GM23338 (cell line): ENCODE results near the gene ADAMTS17. TPM values are rescaled to one million over a fixed set of nuclear protein-coding genes. Genes with fewer than 3 reads are reported as not detected.

ENCODE experiments used
- ATAC-seq: fragments of 200-7000 bp; cut with Tn5 transposase; 3 replicates; pipeline ENCODE4 v1.9.1; 2020
- DNase-seq: peaks from one replicate; pipeline ENCODE4 v3.0.0-alpha.2; 2015; ENCODE audit warnings: low spot score
- H2AFZ ChIP-seq: fragments of 200-600 bp; sonication (generic); 2 replicates; pipeline ENCODE4 v1.8.0; 2016; ENCODE audit warnings: antibody characterized with exemption, mild to moderate bottlenecking, moderate library complexity
- H3F3A ChIP-seq: fragments of 200-600 bp; sonication (generic); replicated peaks from 2 replicates; pipeline ENCODE4 v1.8.0; 2017; ENCODE audit warnings: antibody characterized with exemption, mixed run types, low read depth
- H3K27ac ChIP-seq: fragments of 200-600 bp; sonication (generic); 2 replicates; pipeline ENCODE4 v1.6.1; 2016; ENCODE audit warnings: low read depth
- H3K27me3 ChIP-seq: fragments of 200-600 bp; sonication (generic); 2 replicates; pipeline ENCODE4 v1.8.0; 2016; ENCODE audit warnings: mild to moderate bottlenecking, mixed run types, moderate library complexity; ENCODE audit not compliant: insufficient read depth
- H3K36me3 ChIP-seq: fragments of 200-600 bp; sonication (generic); 2 replicates; pipeline ENCODE4 v1.8.0; 2016; ENCODE audit warnings: mild to moderate bottlenecking; ENCODE audit not compliant: insufficient read depth
- H3K4me1 ChIP-seq: fragments of 200-600 bp; sonication (generic); 2 replicates; pipeline ENCODE4 v1.8.0; 2016; ENCODE audit warnings: mild to moderate bottlenecking, moderate library complexity; ENCODE audit not compliant: insufficient read depth
- H3K4me2 ChIP-seq: fragments of 200-600 bp; sonication (generic); 2 replicates; pipeline ENCODE4 v1.7.1; 2017; ENCODE audit warnings: mixed run types
- H3K4me3 ChIP-seq: fragments of 200-600 bp; sonication (generic); 2 replicates; pipeline ENCODE4 v1.6.1; 2016; ENCODE audit warnings: mixed run types
- H3K79me2 ChIP-seq: fragments of 200-600 bp; sonication (generic); replicated peaks from 2 replicates; pipeline ENCODE4 v1.8.0; 2017; ENCODE audit warnings: mild to moderate bottlenecking; ENCODE audit not compliant: insufficient read depth
- H3K9me2 ChIP-seq: fragments of 200-600 bp; sonication (generic); 2 replicates; pipeline ENCODE4 v1.8.0; 2017; ENCODE audit not compliant: insufficient read depth
- H4K20me1 ChIP-seq: fragments of 200-600 bp; sonication (generic); replicated peaks from 2 replicates; pipeline ENCODE4 v1.8.0; 2017; ENCODE audit warnings: mild to moderate bottlenecking; ENCODE audit not compliant: insufficient read depth
- H3K27ac Mint-ChIP-seq: 2 replicates; pipeline ENCODE4 v1.8.0; 2020; ENCODE audit warnings: inconsistent platforms, mild to moderate bottlenecking, moderate library complexity, mixed read lengths
- H3K27me3 Mint-ChIP-seq: 3 replicates; pipeline ENCODE4 v1.8.0; 2022; ENCODE audit warnings: low read depth, mild to moderate bottlenecking, moderate library complexity, mixed read lengths, inconsistent platforms; ENCODE audit not compliant: insufficient read depth, poor library complexity
- H3K36me3 Mint-ChIP-seq: 3 replicates; pipeline ENCODE4 v1.8.0; 2021; ENCODE audit warnings: low read depth, mild to moderate bottlenecking, inconsistent platforms, moderate library complexity, mixed read lengths
- H3K4me1 Mint-ChIP-seq: 3 replicates; pipeline ENCODE4 v1.8.0; 2020; ENCODE audit warnings: mild to moderate bottlenecking, inconsistent platforms, mixed read lengths
- H3K4me3 Mint-ChIP-seq: 3 replicates; pipeline ENCODE4 v1.8.0; 2021; ENCODE audit warnings: moderate library complexity, mild to moderate bottlenecking, inconsistent platforms, mixed read lengths
- H3K9me3 Mint-ChIP-seq: 3 replicates; pipeline ENCODE4 v1.8.0; 2020; ENCODE audit warnings: moderate library complexity, mild to moderate bottlenecking, inconsistent platforms, mixed read lengths
- CREB1 ChIP-seq: fragments of 250-450 bp; sonication (Bioruptor Pico); IDR thresholded peaks from 2 replicates; pipeline ENCODE4 v1.5.0; 2020; ENCODE audit warnings: low read depth, mild to moderate bottlenecking, moderate library complexity
- CTCF ChIP-seq, 2 experiments: fragments of 200-600 bp in 1 of 2; sonication (generic) in 1 of 2; conservative IDR thresholded peaks; 2 replicates each; pipeline versions ENCODE4 v1.5.1 to v1.6.1; 2016 to 2017; ENCODE audit warnings: antibody characterized with exemption in 2 of 2, low read depth in 2 of 2, mild to moderate bottlenecking in 2 of 2, moderate library complexity in 1 of 2
- ETS1 ChIP-seq: IDR thresholded peaks from 2 replicates; pipeline ENCODE4 v1.6.1; 2016; ENCODE audit warnings: antibody characterized with exemption
- EZH2phosphoT487 ChIP-seq: fragments of 200-600 bp; sonication (generic); IDR thresholded peaks from one replicate; pipeline ENCODE4 v1.8.1; 2018; ENCODE audit warnings: antibody characterized with exemption; ENCODE audit not compliant: unreplicated experiment
- JUNB ChIP-seq: IDR thresholded peaks from one replicate; pipeline ENCODE4 v1.6.1; 2016; ENCODE audit warnings: antibody characterized with exemption; ENCODE audit not compliant: unreplicated experiment
- POLR2AphosphoS5 ChIP-seq: IDR thresholded peaks from 2 replicates; pipeline ENCODE4 v1.6.1; 2016; ENCODE audit warnings: antibody characterized with exemption, low read depth
- STAT1 ChIP-seq: IDR thresholded peaks from one replicate; pipeline ENCODE4 v1.6.1; 2016; ENCODE audit warnings: antibody characterized with exemption; ENCODE audit not compliant: unreplicated experiment
- ZNF114 ChIP-seq: fragments of 250-450 bp; sonication (Bioruptor Pico); IDR thresholded peaks from 2 replicates; pipeline ENCODE4 v1.5.0; 2020; ENCODE audit warnings: mild to moderate bottlenecking, moderate library complexity
- ZNF331 ChIP-seq: fragments of 250-450 bp; sonication (Bioruptor Pico); IDR thresholded peaks from 2 replicates; pipeline ENCODE4 v1.5.0; 2020; ENCODE audit warnings: low read depth, mild to moderate bottlenecking, moderate library complexity
- ZNF462 ChIP-seq: fragments of 250-450 bp; sonication (Bioruptor Pico); IDR thresholded peaks from 2 replicates; pipeline ENCODE4 v1.5.0; 2020; ENCODE audit warnings: mild to moderate bottlenecking, moderate library complexity
- polyA plus RNA-seq: library from polyadenylated mRNA; unstranded; fragments of >200 nt; fragmentation: Nextera tagmentation; extraction: Ambion mirVana; gene quantifications from 2 replicates; pipeline ENCODE4 v1.2.1, GENCODE V29; 2016
- total RNA-seq: library from RNA; depleted of rRNA; stranded (reverse); fragments of >200 nt; shearing (Covaris generic); gene quantifications from 2 replicates; pipeline ENCODE4 v1.2.3, GENCODE V29; 2014

Gene ADAMTS17
- total and polyA plus RNA-seq, 2 experiments from 2014 or later: 0.60 to 3.8 TPM

GRCh38 chr15:100061944-100062343, 279.8 kb downstream of the ADAMTS17 start:
- DNase-seq (no peak), ATAC-seq (no peak)
- no peaks in the 10 kb centered on the region for H3K79me2 ChIP-seq
- Mint-ChIP-seq H3K27me3 (peaks cover 14% of the 10 kb centered on the region), H3K4me1 (no peaks in the 10 kb centered on the region; the same call in 2 of the 3 replicates), H3K9me3 (peaks cover 9% of the 10 kb centered on the region), H3K36me3 (no peaks in the 10 kb centered on the region), H3K4me3 (no peak overlapping the region), H3K27ac (no peak overlapping the region)
- H3F3A ChIP-seq: no peaks in the 10 kb centered on the region
- no peak overlapping the region for H3K4me2 ChIP-seq
- TF ChIP-seq ZNF114 (CRISPR knock-in tag) (no peak), CTCF (conservative IDR thresholded peaks at IDR 0.05; ENCODE audit: low read depth in 2 of 2) (no peak), POLR2AphosphoS5 (no peak)
- H3K4me1 ChIP-seq: no peaks in the 10 kb centered on the region
- no peaks in the 10 kb centered on the region for H3K36me3 ChIP-seq
- H3K9me2 ChIP-seq: peaks cover 6% of the 10 kb centered on the region; the same call in 1 of the 2 replicates
- no peaks in the 10 kb centered on the region for H4K20me1 ChIP-seq
- no peak overlapping the region for H3K4me3 ChIP-seq
- H3K27ac ChIP-seq: no peak overlapping the region
- H3K27me3 ChIP-seq: peaks cover 15% of the 10 kb centered on the region; the same call in 1 of the 2 replicates
- H2AFZ ChIP-seq: no peak overlapping the region

- H3K4me3 Mint-ChIP-seq: no peak overlapping the region
- DNase-seq (no peak), ATAC-seq (no peak)
- no peaks in the 10 kb centered on the region for H3K79me2 ChIP-seq
- peaks cover 6% of the 10 kb centered on the region; the same call in 1 of the 2 replicates for H3K9me2 ChIP-seq
- peaks cover 22% of the 10 kb centered on the region for H3K27me3 ChIP-seq
- H3K27ac ChIP-seq: no peak overlapping the region
- no peaks in the 10 kb centered on the region; the same call in 2 of the 3 replicates for H3K4me1 Mint-ChIP-seq
- no peaks in the 10 kb centered on the region for H4K20me1 ChIP-seq
- H3K36me3 Mint-ChIP-seq: no peaks in the 10 kb centered on the region
- H3K4me3 ChIP-seq: no peak overlapping the region
- no peak overlapping the region for H2AFZ ChIP-seq
- H3K36me3 ChIP-seq: no peaks in the 10 kb centered on the region
- no peak overlapping the region for H3K27ac Mint-ChIP-seq
- H3K4me1 ChIP-seq: no peaks in the 10 kb centered on the region
- peaks cover 17% of the 10 kb centered on the region for H3K27me3 Mint-ChIP-seq
- no peaks in the 10 kb centered on the region for H3F3A ChIP-seq
- H3K9me3 Mint-ChIP-seq: peaks cover 3% of the 10 kb centered on the region; the same call in 1 of the 3 replicates
- no peak overlapping the region for H3K4me2 ChIP-seq
- TF ChIP-seq JUNB (no peak), CREB1 (no peak), POLR2AphosphoS5 (no peak), ETS1 (no peak), ZNF114 (CRISPR knock-in tag) (no peak), STAT1 (no peak), ZNF331 (no peak), ZNF462 (no peak), EZH2phosphoT487 (no peak)
Measured at GRCh38 chr15:100060276-100060926, 281.4 kb downstream of the ADAMTS17 start.
